AG09309 (cell line): Measurements from ENCODE around the gene SMG1.
"Not testable (repeated sequence)": the region's sequence is repeated elsewhere in the genome, so short reads cannot be mapped to it uniquely, and the experiment has no call there.

Experiments
- DNase-seq: peaks from one replicate; pipeline ENCODE4 v3.0.0-alpha.2; 2010; ENCODE audit warnings: low read depth
- H3K4me3 ChIP-seq: 2 replicates; pipeline ENCODE4 v1.5.1; 2011; ENCODE audit warnings: mild to moderate bottlenecking, low read depth, low read length, moderate library complexity; ENCODE audit not compliant: control insufficient read depth
- TF ChIP-seq, protein P1 (sequence below): IDR thresholded peaks from 2 replicates; pipeline ENCODE4 v1.5.1; 2011; ENCODE audit warnings: mild to moderate bottlenecking, low read depth, low read length, inconsistent platforms; ENCODE audit not compliant: insufficient read depth, control insufficient read depth; ENCODE audit errors: missing control alignments

Gene SMG1

GRCh38 chr16:18932243-18932987 is 6.2 kb upstream of the SMG1 start:
- peak; percentile 44 for DNase-seq

GRCh38 chr16:18931756-18932155 is 5.5 kb upstream of the SMG1 start:
- no peak for DNase-seq
- H3K4me3 ChIP-seq = no peak overlapping the region
- TF ChIP-seq, protein P1, sequence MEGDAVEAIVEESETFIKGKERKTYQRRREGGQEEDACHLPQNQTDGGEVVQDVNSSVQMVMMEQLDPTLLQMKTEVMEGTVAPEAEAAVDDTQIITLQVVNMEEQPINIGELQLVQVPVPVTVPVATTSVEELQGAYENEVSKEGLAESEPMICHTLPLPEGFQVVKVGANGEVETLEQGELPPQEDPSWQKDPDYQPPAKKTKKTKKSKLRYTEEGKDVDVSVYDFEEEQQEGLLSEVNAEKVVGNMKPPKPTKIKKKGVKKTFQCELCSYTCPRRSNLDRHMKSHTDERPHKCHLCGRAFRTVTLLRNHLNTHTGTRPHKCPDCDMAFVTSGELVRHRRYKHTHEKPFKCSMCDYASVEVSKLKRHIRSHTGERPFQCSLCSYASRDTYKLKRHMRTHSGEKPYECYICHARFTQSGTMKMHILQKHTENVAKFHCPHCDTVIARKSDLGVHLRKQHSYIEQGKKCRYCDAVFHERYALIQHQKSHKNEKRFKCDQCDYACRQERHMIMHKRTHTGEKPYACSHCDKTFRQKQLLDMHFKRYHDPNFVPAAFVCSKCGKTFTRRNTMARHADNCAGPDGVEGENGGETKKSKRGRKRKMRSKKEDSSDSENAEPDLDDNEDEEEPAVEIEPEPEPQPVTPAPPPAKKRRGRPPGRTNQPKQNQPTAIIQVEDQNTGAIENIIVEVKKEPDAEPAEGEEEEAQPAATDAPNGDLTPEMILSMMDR = no peak

More at GRCh38 chr16:18932243-18932987, 6.2 kb upstream of the SMG1 start:
- TF ChIP-seq, protein P1 = no peak
- no peak overlapping the region for H3K4me3 ChIP-seq

DNA sequence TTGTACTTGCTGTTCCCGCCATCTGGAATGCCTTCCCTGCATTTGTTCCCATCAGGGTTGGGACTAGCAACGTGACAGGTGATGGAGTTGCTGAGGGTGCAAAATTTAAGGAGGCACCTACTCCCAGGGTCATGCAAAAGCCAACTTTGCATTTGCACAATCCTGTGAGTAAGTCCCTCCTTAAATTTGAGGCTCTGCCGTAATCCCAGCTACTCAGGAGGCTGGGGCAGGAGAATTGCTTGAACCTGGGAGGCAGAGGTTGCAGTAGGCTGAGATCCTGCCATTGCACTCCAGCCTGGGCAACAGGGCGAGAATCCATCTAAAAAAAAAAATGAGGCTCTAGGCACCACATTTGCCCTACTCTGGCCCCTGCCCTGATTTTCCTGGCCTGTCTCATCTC is 3.9 kb upstream of the SMG1 start:
- not testable (repeated sequence) for H3K4me3 ChIP-seq, DNase-seq

GRCh38 chr16:18928073-18928472 is 1.9 kb upstream of the SMG1 start:
- not testable (repeated sequence) for H3K4me3 ChIP-seq, DNase-seq

- not testable (repeated sequence) for DNase-seq
- peak overlapping the region; percentile 72 for H3K4me3 ChIP-seq
Observed at GRCh38 chr16:18925215-18925985, 808 bp downstream of the SMG1 start.

DNA sequence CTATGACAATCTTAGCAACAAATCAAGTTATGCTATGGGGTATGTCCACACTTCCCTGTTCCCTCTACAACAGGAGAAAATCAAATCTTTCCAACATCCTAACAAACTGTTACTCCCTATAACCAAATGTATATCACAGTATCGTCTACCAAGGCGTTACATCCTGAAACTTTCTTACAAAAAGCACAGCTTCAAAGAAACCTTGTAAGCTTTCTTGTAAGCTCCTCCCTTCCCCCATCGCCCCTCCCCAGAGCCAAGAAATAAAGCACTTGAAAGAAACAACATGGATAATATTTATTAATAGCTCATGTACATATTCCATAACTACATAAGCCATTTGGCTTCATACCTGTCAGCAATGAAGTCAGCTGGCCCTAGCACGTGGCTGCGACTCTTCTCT is 2.3 kb downstream of the SMG1 start:
- not testable (repeated sequence) for DNase-seq, H3K4me3 ChIP-seq

GRCh38 chr16:18923124-18923523 is 3.1 kb downstream of the SMG1 start:
- DNase-seq, H3K4me3 ChIP-seq: not testable (repeated sequence)

- H3K4me3 ChIP-seq, DNase-seq: not testable (repeated sequence)
Observed at GRCh38 chr16:18909585-18909984, 16.6 kb downstream of the SMG1 start.

DNA sequence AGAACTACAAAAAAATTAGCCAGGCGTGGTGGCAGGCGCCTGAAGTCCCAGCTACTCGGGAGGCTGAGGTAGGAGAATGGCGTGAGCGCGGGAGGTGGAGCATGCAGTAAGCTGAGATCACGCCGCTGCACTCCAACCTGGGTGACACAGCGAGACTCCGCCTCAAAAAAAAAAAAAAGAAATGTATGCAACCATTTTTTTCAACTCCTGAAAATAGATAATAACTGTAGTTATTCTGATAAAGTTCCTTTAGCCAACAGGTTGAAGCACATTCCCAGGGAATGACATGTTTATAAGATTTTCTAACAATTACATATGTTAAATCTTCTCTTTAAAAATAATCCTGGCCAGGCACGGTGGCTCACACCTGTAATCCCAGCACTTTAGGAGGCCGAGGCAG is 17.5 kb downstream of the SMG1 start:
- not testable (repeated sequence) for DNase-seq, H3K4me3 ChIP-seq

DNA sequence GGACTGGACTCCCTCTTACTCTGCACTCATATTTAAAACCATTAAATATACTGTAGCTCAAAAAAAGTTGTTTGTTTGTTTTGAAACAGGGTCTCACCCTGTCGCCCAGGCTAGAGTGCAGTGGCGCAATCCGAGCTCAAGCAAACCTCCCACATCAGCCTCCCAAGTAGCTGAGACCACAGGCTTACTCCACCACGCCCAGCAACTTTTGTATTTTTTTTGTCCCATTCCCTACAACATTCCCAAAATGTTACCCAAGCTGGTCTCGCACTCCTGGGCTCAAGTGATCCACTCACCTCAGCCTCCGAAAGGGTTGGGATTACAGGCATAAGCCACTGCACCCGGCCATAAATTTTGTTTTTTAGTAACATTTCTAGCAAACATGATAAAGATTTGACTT is 23.4 kb downstream of the SMG1 start:
- H3K4me3 ChIP-seq, DNase-seq: not testable (repeated sequence)

DNA sequence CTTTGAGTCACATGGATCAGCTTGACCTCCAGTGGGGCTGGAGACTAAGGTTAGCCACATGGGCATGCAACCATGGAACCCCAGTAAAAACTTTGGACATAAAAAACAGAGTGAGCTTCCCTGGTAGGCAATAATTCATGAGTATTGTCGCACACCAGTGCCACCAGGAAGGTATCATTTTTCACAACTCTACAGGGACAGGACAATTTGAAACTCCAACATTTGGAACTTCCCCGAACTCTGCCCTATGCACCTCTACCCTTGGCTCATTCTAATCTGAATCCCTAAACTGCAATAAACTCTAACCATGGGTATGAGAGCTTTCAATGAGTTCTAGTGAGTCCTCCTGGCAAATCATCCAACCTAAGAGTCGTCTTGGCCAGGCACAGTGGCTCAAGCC is 24.2 kb downstream of the SMG1 start:
- H3K4me3 ChIP-seq, DNase-seq: not testable (repeated sequence)

DNA sequence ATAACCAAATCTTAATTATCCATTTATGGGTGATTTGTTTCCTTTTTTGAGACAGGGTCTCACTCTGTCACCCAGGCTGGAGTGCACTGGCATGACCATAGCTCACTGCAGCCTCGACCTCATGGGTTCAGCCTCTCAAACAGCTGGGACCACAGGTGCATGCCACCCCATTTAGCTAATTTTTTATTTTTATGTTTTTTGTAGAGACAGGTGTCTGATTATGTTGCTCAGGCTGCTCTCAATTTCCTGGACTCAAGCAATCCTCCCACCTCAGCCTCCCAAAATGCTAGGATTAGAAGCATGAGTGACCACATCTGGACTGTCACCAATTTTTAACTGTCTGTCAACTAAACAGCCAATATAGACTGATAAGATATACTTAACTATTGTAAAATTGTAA is 25.0 kb downstream of the SMG1 start:
- DNase-seq, H3K4me3 ChIP-seq: not testable (repeated sequence)

DNA sequence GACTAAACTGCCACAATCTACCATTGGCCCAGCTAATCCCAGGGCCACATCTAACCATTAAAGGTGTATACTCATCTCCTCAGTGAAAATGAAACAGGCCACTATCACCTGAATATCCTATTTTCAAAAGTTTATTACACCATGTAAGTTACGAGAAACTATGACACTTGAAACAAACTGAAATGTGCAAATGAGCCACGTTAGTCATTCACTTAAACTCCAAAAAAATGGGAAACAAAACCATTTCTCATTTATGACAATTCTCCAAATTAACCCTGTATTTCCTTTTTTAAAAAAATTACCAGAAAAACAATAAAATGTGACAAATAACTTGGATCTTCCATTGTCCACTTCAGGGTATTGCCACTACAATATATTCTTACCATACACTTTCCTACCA is 41.8 kb downstream of the SMG1 start:
- DNase-seq, H3K4me3 ChIP-seq: not testable (repeated sequence)

GRCh38 chr16:18877734-18878133 is 48.5 kb downstream of the SMG1 start:
- DNase-seq, H3K4me3 ChIP-seq: not testable (repeated sequence)

DNA sequence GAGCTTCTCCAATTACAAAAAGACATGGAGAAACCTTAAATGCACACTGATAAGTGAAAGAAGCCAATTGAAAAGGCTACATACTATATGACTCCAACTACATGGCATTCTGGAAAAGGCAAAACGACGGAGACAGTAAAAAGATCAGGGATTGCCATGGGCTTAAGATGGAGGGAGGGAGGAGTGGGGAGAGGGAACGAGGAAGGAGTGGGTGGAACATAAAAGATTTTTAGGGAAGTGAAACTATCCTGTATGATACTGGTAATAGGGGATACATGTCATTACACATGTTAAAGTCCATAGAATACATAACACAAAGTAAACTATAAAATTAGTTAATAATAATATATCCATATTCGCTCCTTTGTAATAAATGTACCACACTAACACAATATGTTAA is 48.9 kb downstream of the SMG1 start:
- not testable (repeated sequence) for H3K4me3 ChIP-seq, DNase-seq

- not testable (repeated sequence) for H3K4me3 ChIP-seq
Observed at GRCh38 chr16:18876301-18876700, 49.9 kb downstream of the SMG1 start.

More at GRCh38 chr16:18876301-18876700, 49.9 kb downstream of the SMG1 start:
- DNase-seq = not testable (repeated sequence)
